ENCODE measurements around the gene OR4C45.

GRCh38 chr11:50032574-50032973 is at the start of gene OR4C45:
- TF ChIP-seq REST (IDR thresholded peaks at IDR 0.05; ENCODE audit: low read depth) (no peak), CTCF (IDR thresholded peaks at IDR 0.05 in 2 of 3, conservative IDR thresholded peaks at IDR 0.05 in 1 of 3; ENCODE audit: borderline replicate concordance in 1 of 3, insufficient read depth in 1 of 3, low read depth in 2 of 3, low read length in 2 of 3) (no peak), CEBPB (IDR thresholded peaks at IDR 0.05; ENCODE audit: low read depth) (no peak), POLR2AphosphoS5 (IDR thresholded peaks at IDR 0.05; ENCODE audit: low read depth, low read length) (no peak)

Measured in HCT116 (cell line).